ENCODE measurements around the gene SDHB. TPM values are rescaled to one million over a fixed set of nuclear protein-coding genes. Genes with fewer than 3 reads are reported as not detected.

Gene SDHB
- total and polyA plus RNA-seq, 10 of the 15 experiments (the other 5 are each of a cell fraction or from before 2014, with no cell fraction given) = 101 to 319 (median 188) TPM

GRCh38 chr1:16993521-16994038 is 60.3 kb downstream of the SDHB start (continued):
- TF ChIP-seq ATF2 (IDR thresholded peaks at IDR 0.05; ENCODE audit: low read length) (no peak), REST (IDR thresholded peaks at IDR 0.05; ENCODE audit: low read depth, low read length) (no peak), ZNF24 (IDR thresholded peaks at IDR 0.05) (no peak)

- ChIA-PET SMC1A (ENCODE audit: uncharacterized antibody, unreplicated experiment) (no interaction called here), POLR2A (no interaction called here), CTCF (no interaction called here), RAD21 (ENCODE audit: unreplicated experiment) (no interaction called here)
- Histone ChIP-seq H3K4me3 (no peak overlapping the region), H3K4me1 (ENCODE audit: control insufficient read depth, insufficient read depth, low read length) (no peaks in the 10 kb centered on the region), H3K9me3 (replicated peaks; ENCODE audit: control insufficient read depth, insufficient read depth, low read length) (no peaks in the 10 kb centered on the region), H2AFZ (ENCODE audit: control insufficient read depth, low read depth, low read length) (no peak overlapping the region), H3K79me2 (ENCODE audit: control insufficient read depth, insufficient read depth, low read length) (no peaks in the 10 kb centered on the region), H3K4me2 (ENCODE audit: control insufficient read depth, insufficient read depth) (no peak overlapping the region), H4K20me1 (ENCODE audit: control insufficient read depth, insufficient read depth) (no peaks in the 10 kb centered on the region), H3K27me3 (replicated peaks in 1 of 2; ENCODE audit: control insufficient read depth in 2 of 2, insufficient read depth in 2 of 2, low read length in 1 of 2) (no peaks in the 10 kb centered on the region), H3K27ac (ENCODE audit: control insufficient read depth, insufficient read depth) (no peak overlapping the region), H3K36me3 (ENCODE audit: control insufficient read depth in 2 of 2, insufficient read depth in 2 of 2, low read length in 1 of 2) (no peaks in the 10 kb centered on the region), H3K9ac (ENCODE audit: control insufficient read depth, insufficient read depth, low read length) (no peak overlapping the region)
- no TSS peak for BruUV-seq (replicated peaks)
- in situ Hi-C loops (cut with MboI) = no loop called here
- FAIRE-seq = no peak
- intact Hi-C loops (cut with micrococcal nuclease; ENCODE audit: unreplicated experiment) = no loop called here
- 92% methylated on average over 9 of the region's 9 CpGs for WGBS (ENCODE audit: insufficient coverage, insufficient replicate concordance, low lambda C conversion rate, missing lambda C conversion rate)
- no peak for ATAC-seq
- no peak for DNase-seq (ENCODE audit: low read depth, low spot score)
- TF ChIP-seq HDGF (IDR thresholded peaks at IDR 0.05) (no peak), NFYB (IDR thresholded peaks at IDR 0.05; ENCODE audit: insufficient read depth, low read depth, low read length) (no peak), ZNF274 (IDR thresholded peaks at IDR 0.05; ENCODE audit: insufficient read depth, insufficient read length) (no peak), NBN (IDR thresholded peaks at IDR 0.05) (no peak), TARDBP (IDR thresholded peaks at IDR 0.05; ENCODE audit: borderline replicate concordance) (no peak), HCFC1 (IDR thresholded peaks at IDR 0.05; ENCODE audit: low read length) (no peak), BCLAF1 (IDR thresholded peaks at IDR 0.05) (no peak), BACH1 (IDR thresholded peaks at IDR 0.05; ENCODE audit: borderline replicate concordance) (no peak), ZNF207 (IDR thresholded peaks at IDR 0.05; ENCODE audit: borderline replicate concordance) (no peak), NFIC (IDR thresholded peaks at IDR 0.05; ENCODE audit: low read depth, low read length) (no peak), POU2F2 (IDR thresholded peaks at IDR 0.05; ENCODE audit: borderline replicate concordance, low read depth, low read length) (no peak), IKZF2 (IDR thresholded peaks at IDR 0.05) (no peak), RELB (IDR thresholded peaks at IDR 0.05; ENCODE audit: low read depth) (no peak)
These were observed 61.2 kb downstream of the SDHB start for GRCh38 chr1:16992675-16993074.

Measured in GM12878 (cell line).